ENCODE results near the gene SHB.
A peak's percentile ranks its signal among the peaks of the same experiment; 100 is the strongest.

SHB gene

DNA sequence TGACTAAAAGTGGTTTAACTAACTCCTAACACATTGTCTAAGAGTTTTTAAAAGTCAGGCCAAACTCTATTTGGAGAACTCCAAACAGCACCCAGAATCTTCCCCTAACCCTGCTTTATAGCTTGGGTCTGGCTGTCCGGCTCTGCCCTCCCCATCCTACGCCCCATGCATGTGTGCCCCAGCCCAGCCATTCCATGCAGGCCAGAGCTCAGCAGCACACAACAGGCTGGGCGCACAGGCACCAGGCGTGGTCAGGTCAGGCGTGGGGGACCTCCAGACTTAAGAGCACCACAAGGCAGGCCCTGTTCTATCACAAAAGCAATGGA lies 31.1 kb downstream of the SHB start:
- H3K4me3 ChIP-seq (ENCODE audit: low read length in 2 of 2), result no peak overlapping the region
- no peak overlapping the region for H2BK15ac ChIP-seq (ENCODE audit: low read length)
- H3K9ac ChIP-seq (ENCODE audit: low read depth, low read length, poor library complexity), result no peak overlapping the region
- H4K91ac ChIP-seq (ENCODE audit: low read depth, low read length, poor library complexity), result no peak overlapping the region
- no peak overlapping the region for H3K14ac ChIP-seq (ENCODE audit: low read length)
- no peak overlapping the region for H2BK120ac ChIP-seq (ENCODE audit: low read depth, low read length)
- DNase-seq (ENCODE audit: low spot score), result no peak
- H3K79me1 ChIP-seq (ENCODE audit: low read depth, low read length), result no peaks in the 10 kb centered on the region
- H3K36me3 ChIP-seq (replicated peaks in 1 of 2; ENCODE audit: control insufficient read depth in 2 of 2, insufficient read depth in 2 of 2, low read length in 2 of 2), result no peaks in the 10 kb centered on the region
- H3K23ac ChIP-seq (ENCODE audit: low read depth, low read length, poor library complexity), result no peak overlapping the region
- no peak overlapping the region for H3K27ac ChIP-seq (replicated peaks; ENCODE audit: low read length)
- H3K9me3 ChIP-seq (replicated peaks in 1 of 2; ENCODE audit: control insufficient read depth in 2 of 2, insufficient read depth in 1 of 2, low read depth in 1 of 2, low read length in 2 of 2), result peaks cover 0 to 2% of the 10 kb centered on the region in 2 donors
- no CpG with 5 or more reads among the region's 5 CpGs for WGBS, 2 donors (ENCODE audit: extremely low coverage in 2 of 2, insufficient read length in 2 of 2, insufficient replicate concordance in 1 of 2)
- no peak overlapping the region for H2BK5ac ChIP-seq (ENCODE audit: low read length)
- H3K27me3 ChIP-seq (ENCODE audit: control insufficient read depth in 3 of 3, insufficient read depth in 3 of 3, low read depth in 1 of 3, low read length in 3 of 3), result no peaks in the 10 kb centered on the region
- no peak overlapping the region for H3K18ac ChIP-seq (ENCODE audit: low read length)
- H2BK12ac ChIP-seq (ENCODE audit: low read length), result peak overlapping the region; percentile 46
- H2AFZ ChIP-seq (ENCODE audit: low read length), result no peak overlapping the region
- H3K4me1 ChIP-seq (ENCODE audit: control insufficient read depth in 2 of 2, insufficient read depth in 1 of 2, low read depth in 1 of 2, low read length in 2 of 2), result peaks cover 11 to 14% of the 10 kb centered on the region in 2 donors
- no peak overlapping the region for H3K4me2 ChIP-seq (ENCODE audit: insufficient read depth, low read length, poor library complexity, severe bottlenecking)
- no peak overlapping the region for H2AK5ac ChIP-seq (ENCODE audit: low read depth, low read length)
- H3K4ac ChIP-seq (ENCODE audit: low read length), result no peak overlapping the region
- no peak overlapping the region for H4K8ac ChIP-seq (ENCODE audit: low read depth, low read length)

DNA sequence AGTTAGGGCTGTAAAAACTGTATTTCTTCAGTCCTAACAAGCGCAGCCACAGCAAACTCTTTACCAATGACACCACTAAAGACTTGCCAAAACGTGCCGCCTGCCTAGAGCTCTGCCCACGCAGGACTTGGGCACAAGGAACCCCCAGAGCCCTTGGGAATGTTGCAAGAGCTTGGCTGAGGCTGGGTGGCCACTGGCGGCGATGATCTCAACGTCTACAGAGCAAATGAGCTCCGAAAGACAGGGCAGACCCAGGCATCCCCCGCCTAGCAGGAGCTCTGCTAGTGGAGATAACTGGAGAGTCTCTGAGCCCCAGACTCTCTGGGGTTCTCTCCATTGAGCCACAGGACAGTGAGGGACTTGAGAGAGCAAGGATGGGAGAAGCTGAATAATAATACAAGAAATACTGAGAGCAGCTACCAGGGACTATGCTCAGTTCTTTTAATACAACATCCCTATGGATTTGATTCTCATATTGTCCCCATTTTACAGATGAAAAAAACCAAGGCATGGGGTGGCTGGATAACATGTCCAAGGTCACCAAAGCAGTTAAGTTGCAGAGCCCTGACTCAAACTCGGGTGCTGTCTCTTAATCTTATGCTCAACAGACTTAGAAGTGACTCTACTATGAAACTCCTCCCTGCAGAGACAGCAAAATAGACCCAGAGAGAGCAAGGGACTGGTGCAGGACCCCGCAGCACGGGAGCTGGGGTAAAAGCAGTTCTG lies 32.5 kb downstream of the SHB start:
- Histone ChIP-seq H3K36me3 (replicated peaks in 1 of 2; ENCODE audit: control insufficient read depth in 2 of 2, insufficient read depth in 2 of 2, low read length in 2 of 2) (no peaks in the 10 kb centered on the region), H2BK15ac (ENCODE audit: low read length) (no peak overlapping the region), H4K91ac (ENCODE audit: low read depth, low read length, poor library complexity) (no peak overlapping the region), H3K79me1 (ENCODE audit: low read depth, low read length) (peaks cover 2% of the 10 kb centered on the region), H3K4me3 (ENCODE audit: low read length in 2 of 2) (no peak overlapping the region), H2BK120ac (ENCODE audit: low read depth, low read length) (no peak overlapping the region), H3K4ac (ENCODE audit: low read length) (no peak overlapping the region), H2BK12ac (ENCODE audit: low read length) (no peak overlapping the region), H2BK5ac (ENCODE audit: low read length) (no peak overlapping the region), H4K8ac (ENCODE audit: low read depth, low read length) (no peak overlapping the region), H3K9ac (ENCODE audit: low read depth, low read length, poor library complexity) (no peak overlapping the region), H3K4me2 (ENCODE audit: insufficient read depth, low read length, poor library complexity, severe bottlenecking) (no peak overlapping the region), H3K27ac (replicated peaks; ENCODE audit: low read length) (no peak overlapping the region), H3K14ac (ENCODE audit: low read length) (no peak overlapping the region), H3K9me3 (replicated peaks in 1 of 2; ENCODE audit: control insufficient read depth in 2 of 2, insufficient read depth in 1 of 2, low read depth in 1 of 2, low read length in 2 of 2) (peaks cover 0 to 2% of the 10 kb centered on the region in 2 donors), H3K4me1 (ENCODE audit: control insufficient read depth in 2 of 2, insufficient read depth in 1 of 2, low read depth in 1 of 2, low read length in 2 of 2) (peaks cover 11 to 14% of the 10 kb centered on the region in 2 donors), H3K27me3 (ENCODE audit: control insufficient read depth in 3 of 3, insufficient read depth in 3 of 3, low read depth in 1 of 3, low read length in 3 of 3) (no peaks in the 10 kb centered on the region), H3K23ac (ENCODE audit: low read depth, low read length, poor library complexity) (no peak overlapping the region), H2AK5ac (ENCODE audit: low read depth, low read length) (no peak overlapping the region), H2AFZ (ENCODE audit: low read length) (no peak overlapping the region), H3K18ac (ENCODE audit: low read length) (no peak overlapping the region)
- no CpG with 5 or more reads among the region's 12 CpGs for WGBS, 2 donors (ENCODE audit: extremely low coverage in 2 of 2, insufficient read length in 2 of 2, insufficient replicate concordance in 1 of 2)
- no peak for DNase-seq (ENCODE audit: low spot score)

DNA sequence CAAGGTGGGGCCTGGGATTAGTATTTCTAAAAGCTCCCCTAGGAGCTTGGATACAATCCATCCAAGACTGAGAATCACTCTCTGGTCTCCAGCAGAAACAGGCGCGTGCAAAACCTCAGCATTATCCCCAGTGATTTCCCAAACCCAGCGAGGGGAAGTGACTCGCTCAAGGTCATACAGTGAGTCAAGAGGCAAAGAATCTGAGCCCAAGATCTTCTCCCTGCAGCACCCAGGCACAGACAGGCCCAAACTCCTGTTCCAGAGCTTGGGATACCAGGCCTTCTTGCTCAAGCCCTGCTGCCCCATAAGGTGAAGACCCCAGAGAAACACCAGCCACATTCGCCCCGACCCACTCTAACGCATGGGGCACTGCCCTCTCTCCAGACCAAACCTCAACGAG lies 33.2 kb downstream of the SHB start:
- Histone ChIP-seq H3K27me3 (ENCODE audit: control insufficient read depth in 3 of 3, insufficient read depth in 3 of 3, low read depth in 1 of 3, low read length in 3 of 3) (no peaks in the 10 kb centered on the region), H3K4me1 (ENCODE audit: control insufficient read depth in 2 of 2, insufficient read depth in 1 of 2, low read depth in 1 of 2, low read length in 2 of 2) (peaks cover 11 to 14% of the 10 kb centered on the region in 2 donors), H4K8ac (ENCODE audit: low read depth, low read length) (no peak overlapping the region), H3K14ac (ENCODE audit: low read length) (no peak overlapping the region), H3K18ac (ENCODE audit: low read length) (no peak overlapping the region), H2AK5ac (ENCODE audit: low read depth, low read length) (no peak overlapping the region), H3K36me3 (replicated peaks in 1 of 2; ENCODE audit: control insufficient read depth in 2 of 2, insufficient read depth in 2 of 2, low read length in 2 of 2) (no peaks in the 10 kb centered on the region), H3K79me1 (ENCODE audit: low read depth, low read length) (peaks cover 2% of the 10 kb centered on the region), H3K4me2 (ENCODE audit: insufficient read depth, low read length, poor library complexity, severe bottlenecking) (no peak overlapping the region), H2BK15ac (ENCODE audit: low read length) (no peak overlapping the region), H2BK12ac (ENCODE audit: low read length) (no peak overlapping the region), H2BK5ac (ENCODE audit: low read length) (no peak overlapping the region), H3K4me3 (ENCODE audit: low read length in 2 of 2) (no peak overlapping the region), H3K9ac (ENCODE audit: low read depth, low read length, poor library complexity) (no peak overlapping the region), H3K9me3 (replicated peaks in 1 of 2; ENCODE audit: control insufficient read depth in 2 of 2, insufficient read depth in 1 of 2, low read depth in 1 of 2, low read length in 2 of 2) (peaks cover 0 to 2% of the 10 kb centered on the region in 2 donors), H4K91ac (ENCODE audit: low read depth, low read length, poor library complexity) (no peak overlapping the region), H3K23ac (ENCODE audit: low read depth, low read length, poor library complexity) (no peak overlapping the region), H2BK120ac (ENCODE audit: low read depth, low read length) (no peak overlapping the region), H3K4ac (ENCODE audit: low read length) (no peak overlapping the region), H2AFZ (ENCODE audit: low read length) (no peak overlapping the region), H3K27ac (replicated peaks; ENCODE audit: low read length) (no peak overlapping the region)
- WGBS, 2 donors (ENCODE audit: extremely low coverage in 2 of 2, insufficient read length in 2 of 2, insufficient replicate concordance in 1 of 2), result no CpG with 5 or more reads among the region's 8 CpGs
- no peak for DNase-seq (ENCODE audit: low spot score)

DNA sequence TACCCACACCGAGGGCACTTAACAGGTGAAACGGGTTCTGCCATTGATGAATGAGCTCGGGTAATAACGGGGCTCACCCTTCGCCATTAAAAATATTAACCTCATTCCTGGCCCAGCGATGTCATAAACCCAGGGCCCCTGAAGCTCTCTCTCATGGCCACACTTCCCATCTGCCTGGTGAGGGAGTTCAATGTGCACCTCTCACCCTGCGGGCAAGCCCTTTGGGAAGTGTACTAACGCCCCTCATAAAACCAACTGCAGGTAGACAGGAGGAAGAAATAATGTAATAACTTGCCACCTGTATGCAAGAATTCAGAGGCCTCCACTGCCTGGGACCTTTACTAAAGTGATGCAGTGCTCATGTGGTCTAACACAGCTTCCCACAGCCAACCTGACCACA lies 35.1 kb downstream of the SHB start:
- no peak overlapping the region for H2AK5ac ChIP-seq (ENCODE audit: low read depth, low read length)
- no peaks in the 10 kb centered on the region for H3K27me3 ChIP-seq (ENCODE audit: control insufficient read depth in 3 of 3, insufficient read depth in 3 of 3, low read depth in 1 of 3, low read length in 3 of 3)
- H4K8ac ChIP-seq (ENCODE audit: low read depth, low read length), result no peak overlapping the region
- H3K4me2 ChIP-seq (ENCODE audit: insufficient read depth, low read length, poor library complexity, severe bottlenecking), result no peak overlapping the region
- H2BK15ac ChIP-seq (ENCODE audit: low read length), result no peak overlapping the region
- no peak overlapping the region for H3K14ac ChIP-seq (ENCODE audit: low read length)
- H3K36me3 ChIP-seq (replicated peaks in 1 of 2; ENCODE audit: control insufficient read depth in 2 of 2, insufficient read depth in 2 of 2, low read length in 2 of 2), result no peaks in the 10 kb centered on the region
- H2BK120ac ChIP-seq (ENCODE audit: low read depth, low read length), result no peak overlapping the region
- no peak overlapping the region for H2BK5ac ChIP-seq (ENCODE audit: low read length)
- no peak overlapping the region for H3K27ac ChIP-seq (replicated peaks; ENCODE audit: low read length)
- no peak overlapping the region for H3K18ac ChIP-seq (ENCODE audit: low read length)
- H3K4me3 ChIP-seq (ENCODE audit: low read length in 2 of 2), result no peak overlapping the region
- H2AFZ ChIP-seq (ENCODE audit: low read length), result no peak overlapping the region
- peaks cover 5 to 6% of the 10 kb centered on the region in 2 donors for H3K4me1 ChIP-seq (ENCODE audit: control insufficient read depth in 2 of 2, insufficient read depth in 1 of 2, low read depth in 1 of 2, low read length in 2 of 2)
- no peak overlapping the region for H3K9ac ChIP-seq (ENCODE audit: low read depth, low read length, poor library complexity)
- H3K23ac ChIP-seq (ENCODE audit: low read depth, low read length, poor library complexity), result no peak overlapping the region
- DNase-seq (ENCODE audit: low spot score), result no peak
- no CpG with 5 or more reads among the region's 8 CpGs for WGBS, 2 donors (ENCODE audit: extremely low coverage in 2 of 2, insufficient read length in 2 of 2, insufficient replicate concordance in 1 of 2)
- no peak overlapping the region for H3K4ac ChIP-seq (ENCODE audit: low read length)
- H3K79me1 ChIP-seq (ENCODE audit: low read depth, low read length), result peaks cover 2% of the 10 kb centered on the region
- peaks cover 0 to 2% of the 10 kb centered on the region in 2 donors for H3K9me3 ChIP-seq (replicated peaks in 1 of 2; ENCODE audit: control insufficient read depth in 2 of 2, insufficient read depth in 1 of 2, low read depth in 1 of 2, low read length in 2 of 2)
- no peak overlapping the region for H4K91ac ChIP-seq (ENCODE audit: low read depth, low read length, poor library complexity)
- H2BK12ac ChIP-seq (ENCODE audit: low read length), result no peak overlapping the region
